HG03469 (cell line): Measurements from ENCODE around the gene SPINK7.

Experiments used
- ATAC-seq: cut with Tn5 transposase; IDR thresholded peaks from one replicate; pipeline ENCODE4 v1.9.1; 2021; ENCODE audit warnings: mild to moderate bottlenecking, moderate library complexity, moderate number of reproducible peaks; ENCODE audit not compliant: unreplicated experiment

SPINK7 gene

GRCh38 chr5:148343603-148344487 is 31.6 kb downstream of the SPINK7 start:
- ATAC-seq = no peak

GRCh38 chr5:148347706-148348105 is 35.5 kb downstream of the SPINK7 start:
- no peak for ATAC-seq

GRCh38 chr5:148352696-148353095 is 40.5 kb downstream of the SPINK7 start:
- ATAC-seq = no peak

- ATAC-seq = no peak
These were observed 41.4 kb downstream of the SPINK7 start for GRCh38 chr5:148353634-148354033.

GRCh38 chr5:148364343-148364742 is 52.1 kb downstream of the SPINK7 start:
- no peak for ATAC-seq
